ENCODE measurements around the gene OGFOD3.

GRCh38 chr17:82446124-82446523, 27.7 kb upstream of the OGFOD3 start:
- TF ChIP-seq POLR2A (IDR thresholded peaks at IDR 0.05; ENCODE audit: low read depth, low read length), result no peak
- TF ChIP-seq POLR2AphosphoS5 (IDR thresholded peaks at IDR 0.05; ENCODE audit: low read depth, low read length), result no peak

All from GM12891 (cell line).